Measurements from ENCODE around the gene RNASE8.
A peak's percentile ranks its signal among the peaks of the same experiment; 100 is the strongest.

Gene RNASE8

DNA sequence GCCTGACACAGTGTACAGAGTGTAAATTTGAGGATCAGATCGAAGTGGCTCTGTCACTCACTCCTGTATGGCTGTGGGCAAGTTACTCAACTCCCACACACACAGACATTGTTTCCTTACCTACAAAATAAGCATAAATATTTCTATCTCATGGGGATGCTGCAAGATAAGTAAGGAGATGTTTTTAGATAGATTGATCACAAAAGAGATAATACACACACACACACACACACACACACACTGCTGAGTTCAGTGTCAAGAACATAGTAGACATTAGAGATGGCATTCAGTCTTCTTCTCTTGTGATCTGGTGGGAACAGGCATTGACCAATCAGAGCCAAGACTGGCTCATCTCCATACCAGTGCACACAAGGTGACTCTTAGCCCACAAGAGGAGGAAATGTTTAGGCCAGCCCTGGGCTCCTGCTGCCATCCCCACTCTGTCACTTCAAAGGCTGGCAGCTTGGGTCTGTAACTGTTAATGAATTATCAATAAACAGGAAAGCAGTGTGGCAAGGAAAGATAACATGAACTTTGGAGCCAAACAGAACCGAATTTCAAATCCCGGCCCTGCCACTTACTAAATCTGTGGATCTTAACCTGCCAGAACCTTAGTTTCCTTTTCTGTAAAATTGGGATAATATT lies 3.4 kb upstream of the RNASE8 start:
- DNase-seq = no peak

DNA sequence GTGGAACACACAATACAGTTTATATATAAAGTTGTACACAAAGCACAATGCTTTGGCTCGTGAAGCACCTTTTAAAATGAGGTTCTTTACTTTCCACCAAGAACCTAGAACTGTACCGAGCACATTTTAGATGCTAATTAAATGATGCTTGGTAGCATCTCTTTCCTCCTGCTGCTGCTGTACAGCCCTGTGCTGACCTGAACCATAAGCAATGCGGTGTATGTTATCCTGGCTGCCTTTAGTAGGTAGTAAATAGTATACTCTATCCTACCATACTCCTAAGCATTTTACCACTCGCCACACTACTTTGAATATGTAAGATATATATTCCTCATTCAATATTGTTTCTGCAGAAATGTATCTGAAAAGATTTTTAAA lies 2.9 kb upstream of the RNASE8 start:
- no peak for DNase-seq

DNA sequence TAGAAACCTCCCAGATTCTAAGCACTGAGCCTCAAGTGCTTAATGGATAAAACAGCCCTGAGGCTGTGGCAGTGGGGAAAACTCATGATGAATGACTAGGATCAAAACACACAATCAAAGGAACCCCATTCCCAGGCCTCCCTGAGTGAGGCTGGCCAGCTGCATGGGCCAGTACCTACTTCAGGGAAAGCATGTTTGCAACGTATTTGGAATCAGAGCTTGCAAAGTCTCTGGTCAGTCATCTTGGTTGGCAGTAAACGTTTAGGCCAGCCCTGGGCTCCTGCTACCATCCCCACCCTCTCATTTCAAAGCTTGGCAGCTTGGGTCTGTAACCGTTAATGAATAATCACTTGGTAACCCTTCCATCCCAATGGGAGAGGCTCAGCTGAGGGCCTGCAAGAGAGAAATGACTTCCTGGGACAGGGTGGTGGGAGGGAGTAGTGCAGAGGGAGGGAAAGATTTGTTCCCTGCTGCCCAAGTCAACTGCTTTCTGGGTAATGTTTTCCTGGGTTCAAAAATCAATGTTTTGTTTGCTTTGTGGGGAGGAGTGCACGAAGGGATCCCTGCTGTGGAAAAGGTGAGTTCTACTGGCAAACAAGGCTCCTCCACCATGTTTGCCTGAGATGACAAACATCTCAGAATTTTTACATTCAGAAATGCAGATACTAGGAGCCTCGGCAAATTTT lies 2.0 kb upstream of the RNASE8 start:
- no peak for DNase-seq

DNA sequence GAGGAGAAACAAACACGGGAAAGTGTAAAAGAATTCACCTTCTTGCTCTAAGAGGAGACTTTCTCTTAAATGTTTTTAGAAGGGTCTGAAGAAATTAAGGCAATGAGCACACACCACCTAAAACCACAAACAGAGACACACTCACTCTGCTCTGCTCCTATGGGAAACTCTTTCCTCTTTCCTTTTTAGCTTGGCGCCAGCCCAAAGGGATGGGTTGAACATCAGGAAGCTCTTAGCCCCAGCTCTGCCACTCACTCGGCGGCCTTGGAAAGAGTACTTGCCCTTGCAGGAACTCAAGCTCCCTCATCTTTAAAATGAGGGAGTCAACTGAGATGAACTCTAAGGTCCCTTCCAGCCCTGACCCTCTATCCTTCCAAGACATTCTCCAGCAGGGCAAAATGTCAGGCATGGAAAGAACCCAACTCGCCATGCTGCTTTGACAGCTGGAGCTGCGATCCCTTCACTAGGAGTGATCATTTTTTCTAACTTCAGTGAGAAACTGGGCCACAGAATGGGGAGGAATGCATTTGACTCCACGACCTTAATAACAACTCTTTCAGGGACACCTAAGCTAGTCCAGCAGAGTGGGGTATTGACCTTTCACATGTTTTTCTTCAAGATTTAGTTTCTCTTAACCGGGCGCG lies 980 bp upstream of the RNASE8 start:
- DNase-seq = no peak

DNA sequence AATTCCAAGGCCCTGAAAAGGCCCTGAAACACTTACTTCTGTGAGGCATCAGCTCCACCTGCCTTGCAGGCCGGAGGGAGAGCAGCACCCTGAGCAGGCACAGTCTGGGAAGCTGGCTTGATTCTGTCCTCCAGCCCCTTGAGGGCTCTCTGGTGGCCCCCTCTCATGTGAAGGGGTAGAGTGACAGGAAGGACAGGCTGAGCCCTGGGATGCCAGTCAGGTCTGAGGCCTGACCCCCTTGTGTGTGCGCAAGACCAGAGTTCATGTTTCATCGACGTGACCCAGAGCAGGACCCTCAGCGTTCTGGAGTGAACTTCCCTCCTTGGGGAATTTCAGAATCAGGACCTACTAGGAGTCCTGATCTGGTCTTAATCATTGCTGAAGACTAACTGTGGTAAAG lies 1.3 kb downstream of the RNASE8 start:
- no peak for DNase-seq

DNA sequence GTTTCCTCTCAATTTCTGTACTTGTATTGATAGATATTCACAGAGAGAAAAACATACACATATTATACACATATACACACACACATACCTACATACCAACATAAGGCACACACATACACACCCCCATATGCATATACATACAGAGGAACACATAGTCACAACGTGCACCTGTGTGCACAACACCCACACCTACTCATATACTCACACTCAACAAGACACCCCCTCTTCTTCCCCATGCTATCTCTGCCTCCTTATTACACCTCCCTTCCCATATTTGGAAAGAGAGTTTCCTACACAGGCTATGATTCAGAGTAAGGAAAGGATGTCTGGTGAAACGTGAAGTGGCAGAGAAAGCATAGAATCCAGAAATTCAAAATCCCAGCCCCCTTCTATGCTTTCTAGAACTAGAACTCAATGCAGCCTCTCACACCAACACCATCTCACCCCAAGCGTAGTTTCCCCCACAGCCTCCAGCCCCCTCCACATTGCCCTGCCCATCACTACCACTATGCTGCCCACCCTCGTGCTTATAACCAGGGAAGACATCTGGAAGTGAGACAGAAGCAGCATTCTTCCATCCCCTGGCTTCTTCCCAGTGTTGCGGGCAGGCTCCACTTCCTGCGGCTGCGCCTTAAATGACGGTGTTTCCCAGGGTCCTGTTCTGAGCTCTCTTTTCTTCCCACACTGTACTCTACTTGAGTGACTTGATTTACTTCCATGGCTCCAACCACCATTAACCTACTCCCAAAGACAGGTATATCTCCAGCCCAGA lies 2.4 kb downstream of the RNASE8 start:
- no peak for DNase-seq

DNA sequence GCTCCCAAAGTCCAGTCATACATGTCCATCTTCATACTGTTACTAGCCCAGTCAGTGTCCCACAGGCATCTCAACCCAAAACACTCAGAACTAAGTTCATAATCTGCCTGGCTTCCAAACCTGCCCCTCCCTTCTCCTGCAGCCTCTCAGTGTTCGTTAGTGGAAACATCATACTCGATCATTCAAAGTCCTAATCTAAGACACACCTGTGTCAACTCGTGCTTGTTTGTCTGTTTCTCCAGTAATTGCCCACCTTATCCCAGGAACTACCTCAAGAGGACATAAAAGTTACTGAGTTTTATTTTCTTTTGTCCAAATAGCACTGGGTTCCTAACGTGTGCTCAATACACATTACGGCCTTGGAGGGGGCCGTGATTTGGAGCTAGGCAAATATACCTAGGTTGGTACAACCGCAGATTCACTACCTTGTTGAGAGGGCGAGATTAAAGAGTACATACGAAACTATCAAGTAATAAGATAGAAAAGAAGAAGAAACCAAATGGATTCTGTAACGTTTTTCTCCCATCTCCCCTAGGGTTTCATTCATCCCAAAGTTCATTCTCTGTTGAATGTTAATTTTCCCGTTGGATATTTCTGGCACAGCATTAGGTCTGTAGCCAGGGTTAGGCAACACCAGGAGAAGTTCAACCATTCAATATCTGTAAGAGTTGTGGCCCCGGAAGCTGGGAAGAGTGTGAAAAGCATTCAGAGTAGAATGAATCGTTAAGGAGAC lies 3.2 kb downstream of the RNASE8 start:
- DNase-seq = no peak

DNA sequence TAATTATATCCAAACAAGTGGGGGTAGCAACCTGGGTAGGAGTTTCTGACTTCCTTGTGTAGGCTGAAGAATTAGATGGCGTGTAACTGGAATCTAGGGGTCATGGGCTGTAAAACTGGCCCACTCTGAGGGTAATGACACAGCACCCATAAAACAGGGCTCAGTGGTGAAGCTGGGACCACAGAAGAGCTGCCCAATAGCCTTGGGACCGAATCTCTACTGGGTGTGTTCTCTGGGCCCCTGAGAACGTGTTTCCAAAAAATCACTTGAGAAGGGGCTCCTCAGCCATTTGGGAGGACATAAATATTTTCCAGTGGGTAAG lies 3.7 kb downstream of the RNASE8 start:
- no peak for DNase-seq

DNA sequence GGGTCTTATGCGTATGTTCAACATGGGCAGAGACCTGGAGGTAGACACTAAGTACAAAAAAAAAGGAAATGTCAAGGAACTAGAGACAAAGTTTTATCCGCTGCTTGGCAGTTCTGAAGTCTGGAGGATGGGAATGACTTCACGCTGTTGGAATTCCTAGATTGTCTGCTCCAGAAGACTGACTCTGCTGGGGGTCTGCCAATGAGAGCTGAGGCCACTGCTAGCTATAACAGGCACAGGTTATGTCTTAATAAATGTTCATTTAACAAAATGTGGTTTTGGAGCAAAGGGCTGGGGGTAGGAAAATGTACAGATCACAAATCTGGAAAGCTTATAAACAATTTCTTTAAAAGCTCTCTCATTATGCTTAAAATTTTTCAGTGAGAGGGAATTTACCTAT lies 5.9 kb downstream of the RNASE8 start:
- no peak for DNase-seq

DNA sequence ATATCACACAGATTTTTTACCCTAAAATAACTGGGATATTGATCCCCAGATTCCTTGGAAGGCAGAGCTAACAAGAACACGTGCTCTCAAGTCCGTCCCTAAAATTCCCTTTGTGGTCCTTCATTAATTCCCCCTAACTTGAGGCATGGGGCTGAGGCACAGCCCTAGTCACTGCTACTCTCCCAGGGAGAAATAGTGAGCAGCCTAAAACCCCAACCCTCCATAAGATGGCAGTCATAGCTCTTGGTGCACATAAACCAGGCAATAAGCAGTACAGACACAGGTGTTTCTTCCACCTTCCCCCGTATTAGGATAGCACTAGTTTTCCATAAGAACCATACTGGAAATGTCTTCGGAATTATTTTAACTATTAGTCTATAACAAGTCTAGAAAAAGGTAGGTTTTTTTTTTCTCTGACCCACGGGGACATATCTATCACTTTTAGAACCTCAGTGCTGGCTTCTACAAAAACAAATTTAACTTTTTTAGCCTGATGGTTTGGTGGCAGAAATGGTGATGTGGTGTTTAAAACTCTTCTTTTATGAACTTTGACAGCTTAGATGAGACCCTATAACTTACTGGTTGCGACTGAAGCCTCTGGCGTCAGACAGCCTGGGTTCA lies 9.4 kb downstream of the RNASE8 start:
- no peak for DNase-seq

DNA sequence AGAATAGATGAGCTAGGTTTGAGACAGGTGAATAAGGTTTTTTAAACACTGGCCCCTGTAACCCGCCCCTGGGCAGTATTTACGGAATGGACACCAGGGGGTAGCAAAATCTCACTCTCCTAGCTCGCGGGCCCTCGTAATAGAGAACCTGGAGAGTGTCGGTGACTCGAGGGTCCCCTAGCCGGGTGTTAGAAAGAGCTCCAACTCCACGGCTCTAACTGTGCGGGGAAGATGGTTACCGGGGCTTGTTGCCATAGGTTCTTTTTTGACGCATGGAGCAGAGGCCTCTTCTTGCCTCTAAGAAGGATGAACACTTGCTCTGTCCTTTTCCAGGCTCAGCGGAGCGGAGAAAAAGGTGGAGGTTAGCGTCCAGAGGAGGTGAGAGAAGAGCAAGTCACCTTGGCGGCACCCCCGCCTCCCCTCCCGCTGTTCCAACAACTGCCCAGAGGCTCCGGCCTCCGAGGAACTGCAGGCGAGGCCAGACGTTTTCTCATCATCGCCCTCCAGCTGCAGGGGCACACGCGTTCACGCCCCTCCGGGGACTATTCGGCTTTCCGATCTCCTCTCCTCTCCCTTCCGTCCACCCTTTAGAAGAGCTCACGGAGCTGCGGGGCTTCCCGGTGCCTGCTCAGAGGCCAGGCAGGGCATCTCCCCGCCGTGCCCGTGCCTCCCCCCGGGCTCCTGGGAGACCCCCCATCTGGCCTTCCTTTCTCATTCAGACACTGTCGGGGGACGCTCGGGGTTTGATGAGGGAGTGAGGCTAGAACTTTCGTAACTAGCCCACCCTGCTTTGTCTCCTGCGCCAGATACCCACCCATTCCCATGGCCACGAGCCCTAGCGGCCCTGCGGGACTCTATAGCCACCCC lies 11.1 kb downstream of the RNASE8 start:
- DNase-seq = peak; percentile 52

DNA sequence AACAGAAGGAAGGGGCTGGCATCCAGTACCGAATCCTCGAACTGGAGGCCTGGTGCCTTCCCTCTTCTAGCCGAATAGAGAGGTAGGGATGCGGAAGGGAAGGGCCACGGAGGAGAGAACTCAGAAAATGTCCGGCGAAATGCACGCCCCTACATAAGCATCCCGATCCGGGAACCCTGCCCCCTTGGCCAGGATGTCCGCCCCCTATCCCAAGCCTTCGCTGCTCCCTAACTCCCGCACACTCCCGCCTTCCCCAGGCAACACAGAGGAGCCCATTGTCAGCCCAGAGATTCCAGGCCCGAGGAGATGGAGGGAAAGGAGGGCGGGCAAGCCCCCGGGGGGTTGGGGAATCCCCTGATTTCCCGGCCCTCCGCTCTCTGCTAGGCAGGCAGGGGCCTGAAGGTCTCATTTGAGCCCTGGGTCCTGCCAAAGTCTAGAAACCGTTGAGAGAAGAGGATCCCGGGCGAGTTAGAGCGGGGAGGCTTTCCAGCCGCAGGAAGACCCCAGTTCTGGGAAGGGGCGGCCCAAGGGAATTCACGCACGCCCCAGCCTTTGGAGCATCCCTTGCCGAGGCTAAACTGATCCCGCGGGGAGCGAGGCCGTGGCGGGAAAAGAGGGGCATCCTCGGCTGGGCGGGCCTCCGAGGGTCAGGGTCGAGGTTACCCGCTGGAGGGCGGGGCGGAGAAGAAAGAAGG lies 11.9 kb downstream of the RNASE8 start:
- peak; percentile 16 for DNase-seq

DNA sequence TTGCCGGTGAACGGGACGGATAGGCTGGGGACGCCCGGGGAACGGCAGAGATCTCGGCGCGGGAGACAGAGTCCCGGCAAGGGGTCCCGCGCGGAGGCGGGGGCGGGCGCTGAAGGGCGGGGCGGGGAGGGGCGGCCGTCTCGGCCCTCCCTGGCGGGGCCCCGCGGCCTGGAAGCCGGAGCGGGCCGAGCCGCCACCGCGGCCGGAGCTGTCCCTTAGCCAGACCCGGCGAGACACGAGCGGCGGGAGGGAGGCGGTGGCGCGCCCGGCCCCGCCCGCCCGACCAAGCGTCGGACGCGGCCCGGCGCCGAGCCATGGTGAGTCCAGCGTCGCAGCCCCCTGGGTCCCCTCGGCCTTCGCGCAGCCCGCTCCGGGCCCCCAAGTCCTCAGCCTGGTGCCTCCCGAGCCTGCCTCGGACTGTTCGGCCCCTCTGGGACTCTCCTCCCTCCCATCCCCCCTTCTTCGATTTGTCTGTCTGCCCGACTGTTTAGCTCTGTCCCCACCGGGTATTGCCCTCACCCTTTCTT lies 12.5 kb downstream of the RNASE8 start, which contains the start of gene ARHGEF40:
TSS of gene ARHGEF40 (plus strand) at position 222 of the 527 bp plus-strand sequence. CDS start at position 315, 93 bp downstream.
- no peak for DNase-seq

DNA sequence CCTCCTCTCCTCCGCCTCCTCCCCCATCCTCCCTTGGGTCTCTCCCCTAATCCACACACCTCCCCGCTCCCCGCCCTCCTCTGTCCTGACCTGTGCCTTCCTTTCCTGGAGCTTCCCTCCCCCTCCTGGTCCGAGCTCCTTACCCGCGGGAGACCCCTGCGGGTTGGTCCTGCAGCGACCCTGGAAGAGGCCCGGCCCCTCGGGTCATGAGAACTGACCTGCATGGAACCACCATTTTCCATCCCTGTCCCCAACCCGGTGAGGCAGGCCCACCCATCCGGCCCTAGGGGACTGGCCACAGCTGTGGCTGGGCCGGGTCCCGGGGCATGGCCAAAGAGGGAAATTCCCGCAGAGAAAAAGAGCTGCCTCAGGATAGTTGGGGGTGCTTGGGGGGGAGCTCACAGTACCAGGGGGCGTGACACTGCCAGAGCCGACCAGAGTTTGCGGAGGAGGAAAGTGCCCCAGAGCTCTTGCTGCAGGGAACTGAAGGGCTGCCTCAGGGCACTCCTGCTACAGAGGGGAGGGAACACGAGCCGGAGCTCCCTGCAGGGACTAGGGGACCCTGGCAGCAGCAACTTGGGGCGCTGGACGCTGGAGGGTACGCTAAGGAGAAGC lies 13.1 kb downstream of the RNASE8 start:
- peak; percentile 14 for DNase-seq

DNA sequence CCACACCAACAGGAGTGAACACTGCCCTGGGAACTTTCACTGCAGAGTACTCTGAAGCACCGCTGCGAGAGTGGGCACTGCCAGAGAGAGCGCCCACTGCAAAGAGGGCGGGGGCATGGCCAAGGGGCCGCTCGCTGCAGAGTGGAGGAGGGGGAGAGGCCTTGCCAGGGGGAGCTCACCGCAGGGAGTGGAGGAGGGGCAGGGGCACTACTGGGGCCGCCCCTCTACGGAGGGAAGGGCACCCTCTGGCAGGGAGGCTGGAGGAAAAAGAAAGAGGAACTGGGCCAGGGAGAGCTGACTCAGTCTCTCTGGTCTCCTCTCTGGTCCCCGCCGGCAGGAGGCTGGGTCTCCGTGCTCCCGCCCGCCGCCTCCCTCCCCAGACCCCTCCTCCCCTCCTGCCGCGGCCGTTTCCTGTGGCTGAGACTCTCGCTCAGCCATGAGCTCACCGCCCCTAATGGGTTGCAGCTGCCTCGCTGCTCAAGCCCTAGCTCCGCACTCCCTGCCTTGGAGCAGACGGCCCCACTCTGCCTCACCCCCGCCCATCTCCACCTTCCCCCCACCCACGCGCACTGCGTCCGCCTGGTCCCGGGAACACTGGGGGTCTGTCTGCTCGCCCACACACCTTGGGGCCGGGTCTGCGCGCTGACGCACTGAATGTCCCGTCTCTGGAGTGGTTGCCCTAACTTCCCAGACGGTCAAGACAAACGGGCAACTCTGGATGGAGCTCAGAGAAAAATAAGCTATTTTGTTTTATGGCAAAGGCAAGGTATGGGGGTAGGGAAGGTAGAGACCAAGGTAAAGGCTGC lies 13.8 kb downstream of the RNASE8 start:
- DNase-seq = peak; percentile 29

DNA sequence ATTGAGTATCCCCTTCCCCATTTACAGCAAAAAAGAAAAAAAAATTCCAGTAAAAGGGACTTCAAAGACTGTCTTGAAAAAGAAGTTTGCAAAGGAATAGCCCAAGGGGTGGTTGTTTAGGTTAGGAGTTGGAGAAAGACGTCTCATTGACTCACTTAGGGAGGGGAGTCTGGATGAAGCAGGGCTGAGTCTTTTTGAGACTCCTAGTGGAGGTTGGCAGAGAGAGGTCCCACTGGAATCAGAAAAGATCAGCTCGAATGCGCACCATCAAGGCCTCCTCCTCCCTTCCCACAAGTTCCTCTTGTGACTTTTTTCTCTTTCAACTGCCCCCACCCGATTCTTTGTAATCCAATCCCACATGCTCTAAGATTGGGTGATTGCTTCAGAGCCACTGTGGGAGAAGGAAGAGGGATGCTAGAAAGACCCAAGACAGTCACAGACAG lies 14.4 kb downstream of the RNASE8 start:
- no peak for DNase-seq

DNA sequence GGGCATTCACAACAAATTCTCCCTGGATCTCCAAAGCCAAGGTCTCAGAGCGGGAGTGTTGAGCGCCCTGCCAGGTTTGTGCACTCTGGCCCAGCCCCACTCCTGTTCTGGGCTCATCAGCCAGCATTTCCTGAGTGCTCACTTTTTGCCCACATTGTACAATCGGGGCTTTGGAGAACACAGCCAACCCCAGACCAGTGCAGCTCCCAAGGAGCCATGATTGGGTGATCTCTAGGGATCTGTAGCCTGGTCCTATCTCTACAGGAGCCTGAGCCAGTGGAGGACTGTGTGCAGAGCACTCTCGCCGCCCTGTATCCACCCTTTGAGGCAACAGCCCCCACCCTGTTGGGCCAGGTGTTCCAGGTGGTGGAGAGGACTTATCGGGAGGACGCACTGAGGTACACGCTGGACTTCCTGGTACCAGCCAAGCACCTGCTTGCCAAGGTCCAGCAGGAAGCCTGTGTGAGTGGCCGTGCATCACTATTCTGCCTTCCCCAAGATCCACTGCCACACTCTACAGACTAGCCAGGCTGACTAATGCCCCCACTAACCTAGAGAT lies 15.2 kb downstream of the RNASE8 start:
- DNase-seq = no peak

DNA sequence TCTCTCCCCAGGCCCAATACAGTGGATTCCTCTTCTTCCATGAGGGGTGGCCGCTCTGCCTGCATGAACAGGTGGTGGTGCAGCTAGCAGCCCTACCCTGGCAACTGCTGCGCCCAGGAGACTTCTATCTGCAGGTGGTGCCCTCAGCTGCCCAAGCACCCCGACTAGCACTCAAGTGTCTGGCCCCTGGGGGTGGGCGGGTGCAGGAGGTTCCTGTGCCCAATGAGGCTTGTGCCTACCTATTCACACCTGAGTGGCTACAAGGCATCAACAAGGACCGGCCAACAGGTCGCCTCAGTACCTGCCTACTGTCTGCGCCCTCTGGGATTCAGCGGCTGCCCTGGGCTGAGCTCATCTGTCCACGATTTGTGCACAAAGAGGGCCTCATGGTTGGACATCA lies 16.3 kb downstream of the RNASE8 start:
- no peak for DNase-seq

Measured in central memory CD4-positive, alpha-beta T cell (primary cell).